NCI-H2227 (cell line): Measurements from ENCODE around the gene TMEM222.
"Not testable (repeated sequence)": the region's sequence is repeated elsewhere in the genome, so short reads cannot be mapped to it uniquely, and the experiment has no call there.

Experiments used
- DNase-seq: peaks from one replicate; lab custom pipeline; 2025; ENCODE audit not compliant: unreplicated experiment; lab: John Stamatoyannopoulos, UW

Gene TMEM222

DNA sequence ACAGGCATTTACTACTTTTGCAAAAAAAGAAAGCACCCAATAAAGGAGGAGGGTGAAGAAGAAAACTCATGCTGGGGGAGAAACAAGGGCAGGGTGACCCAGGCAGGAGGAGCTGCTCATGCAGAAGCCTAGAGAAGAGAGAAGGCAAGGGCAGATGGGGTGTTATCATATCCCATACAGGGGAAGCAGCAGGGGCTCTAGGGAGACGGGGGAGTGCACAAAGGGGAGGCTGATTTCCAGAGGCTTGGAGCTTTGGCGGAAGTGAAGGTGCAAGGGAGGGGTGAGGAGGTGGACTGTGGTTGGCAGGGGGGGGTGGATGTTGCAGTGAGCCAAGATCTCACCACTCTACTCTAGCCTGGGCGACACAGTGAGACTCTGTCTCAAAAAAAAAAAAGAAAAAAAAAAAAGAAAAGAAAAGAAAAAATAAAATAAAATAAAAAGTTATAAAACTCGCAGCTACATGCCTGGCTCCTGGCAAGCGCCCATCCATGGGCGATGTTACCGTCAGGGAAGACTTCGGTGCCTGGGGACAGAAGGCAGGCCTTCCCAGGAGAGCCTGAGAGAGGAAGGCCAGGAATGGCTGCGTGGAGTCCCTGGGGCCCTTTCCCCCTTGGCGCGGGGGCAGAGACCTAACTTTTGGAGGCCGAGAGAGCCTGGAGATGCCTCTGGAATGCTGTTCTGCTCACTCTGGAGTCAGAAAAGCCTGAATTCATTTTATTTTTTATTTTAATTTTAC is 56.0 kb downstream of the TMEM222 start:
- DNase-seq, result no peak

DNA sequence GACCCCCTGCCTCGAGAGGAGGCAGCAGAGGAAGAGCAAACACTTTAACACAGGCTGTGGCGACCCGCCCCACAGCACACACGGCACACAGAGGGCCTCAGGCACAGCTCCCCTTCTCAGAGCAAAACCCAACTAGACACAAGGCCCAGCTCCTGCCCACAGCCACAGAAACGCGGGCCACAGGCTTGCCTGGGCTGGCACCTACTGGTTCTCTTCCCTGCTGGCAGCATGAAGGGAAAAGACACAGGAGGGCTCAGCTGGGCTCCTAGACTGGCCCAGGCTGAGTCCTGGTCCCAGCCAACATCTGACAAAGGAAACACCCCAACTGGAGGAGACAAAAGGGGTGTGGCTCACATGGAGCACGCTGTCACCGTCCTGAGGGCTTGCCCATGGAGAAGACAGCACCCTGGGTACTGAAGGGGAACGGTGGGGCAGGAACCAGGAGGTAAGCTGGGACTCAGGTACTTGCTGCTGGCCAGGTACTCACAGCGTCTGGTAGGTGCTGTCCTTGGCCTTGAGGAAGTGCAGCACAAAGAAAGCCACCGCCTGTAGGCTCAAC is 57.7 kb downstream of the TMEM222 start:
- no peak for DNase-seq

DNA sequence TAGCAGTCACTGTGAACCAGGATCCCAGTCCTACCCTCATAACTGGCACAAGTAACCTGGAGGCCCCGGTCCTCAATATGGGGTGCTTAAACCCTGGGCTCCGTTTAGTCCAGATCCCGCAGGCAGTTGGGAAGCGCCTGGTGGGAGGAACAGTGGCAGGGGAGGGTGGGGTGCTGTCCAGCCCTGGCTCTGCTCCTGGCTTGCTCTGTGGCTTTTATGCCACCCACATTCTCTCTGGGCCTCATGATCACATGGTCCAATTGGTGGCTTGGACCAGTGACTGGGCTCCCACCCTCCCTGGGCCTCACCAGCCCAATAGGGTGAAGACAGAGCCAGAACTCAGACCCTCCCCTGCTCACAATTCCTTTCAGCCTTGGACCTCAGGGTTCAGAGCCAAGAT is 58.3 kb downstream of the TMEM222 start:
- no peak for DNase-seq

DNA sequence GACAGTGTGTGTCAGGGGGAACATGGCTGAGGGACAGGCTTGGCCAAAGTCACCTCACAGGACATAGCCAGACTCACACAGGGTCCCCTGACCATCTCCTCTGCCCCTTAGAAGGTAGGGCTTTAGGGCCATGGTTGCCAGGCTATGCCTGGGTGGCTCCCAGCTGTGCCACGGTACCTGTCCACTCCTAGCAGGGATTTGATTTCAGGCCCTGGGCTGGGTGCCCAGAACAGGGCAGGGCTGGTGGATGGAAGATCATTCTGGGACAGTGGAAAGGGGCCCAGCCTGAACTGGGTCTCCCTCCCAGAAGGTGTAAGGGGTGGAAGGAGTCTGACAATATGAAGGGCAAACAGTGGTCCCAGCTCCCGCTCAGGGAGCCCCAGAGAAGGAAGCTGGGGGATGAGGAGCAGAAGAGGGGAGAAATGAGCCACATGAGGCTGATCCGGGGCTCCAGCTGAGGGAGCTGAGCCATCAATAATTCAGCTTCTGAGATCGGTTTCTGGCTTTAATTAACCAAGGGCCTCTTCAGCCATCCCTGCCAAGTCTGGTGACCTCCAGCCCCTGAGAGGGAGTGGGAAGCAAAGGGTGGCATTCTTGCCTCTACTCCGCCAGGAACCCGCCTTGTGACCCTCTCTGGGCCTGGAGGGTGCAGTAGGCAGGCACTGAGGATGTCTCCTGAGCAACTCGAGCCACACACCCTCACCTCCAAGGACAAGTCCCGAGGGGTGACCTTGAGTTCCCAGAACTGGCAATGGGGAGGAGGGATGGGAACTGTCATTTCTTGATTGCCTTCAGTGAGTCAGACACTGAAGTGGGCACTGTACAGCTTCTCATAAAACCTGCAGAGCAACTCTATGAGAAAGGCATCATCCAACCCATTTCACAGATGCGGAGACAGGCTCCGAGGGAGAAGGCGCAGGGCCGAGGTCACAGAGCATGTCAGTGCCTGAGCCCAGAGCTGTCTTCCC is 59.1 kb downstream of the TMEM222 start:
- DNase-seq, result no peak

DNA sequence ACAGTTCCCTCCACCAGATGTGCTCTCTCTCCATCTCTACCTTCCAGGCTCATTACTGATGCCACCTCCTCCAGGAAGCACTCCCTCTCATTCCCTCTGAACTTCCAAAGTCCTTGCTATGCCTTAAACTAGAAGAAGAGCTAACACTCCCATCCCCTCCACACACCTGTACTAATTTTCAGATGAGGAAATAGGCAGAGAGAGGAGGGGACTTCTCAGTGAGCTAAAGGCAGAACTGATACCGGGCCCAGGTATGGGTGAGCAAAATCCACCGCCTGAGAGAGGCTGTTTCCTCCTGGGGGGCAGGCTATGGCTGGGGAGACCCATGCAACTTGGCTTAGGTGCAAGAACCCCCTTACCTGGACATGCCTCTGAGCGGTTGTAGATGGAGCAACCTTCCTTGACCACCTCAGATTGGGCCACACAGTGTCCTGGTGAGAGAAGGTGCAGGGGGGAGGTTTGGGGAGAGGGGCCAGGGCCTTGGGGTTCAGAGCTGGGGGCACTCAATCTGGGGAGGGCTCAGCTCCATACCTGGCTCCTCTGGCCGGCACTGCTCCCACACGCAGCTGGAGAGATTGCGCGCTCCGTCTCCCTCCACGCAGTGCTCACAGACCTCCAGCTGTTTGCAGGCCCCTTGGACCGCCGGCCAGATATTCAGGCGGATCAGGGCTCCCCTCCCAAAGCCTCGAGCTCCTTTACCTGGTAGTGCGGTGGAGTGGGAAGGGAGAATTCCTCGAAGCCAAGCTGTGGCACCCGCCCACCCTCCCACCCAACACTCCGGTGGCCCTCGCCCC is 60.2 kb downstream of the TMEM222 start:
- DNase-seq, result no peak

DNA sequence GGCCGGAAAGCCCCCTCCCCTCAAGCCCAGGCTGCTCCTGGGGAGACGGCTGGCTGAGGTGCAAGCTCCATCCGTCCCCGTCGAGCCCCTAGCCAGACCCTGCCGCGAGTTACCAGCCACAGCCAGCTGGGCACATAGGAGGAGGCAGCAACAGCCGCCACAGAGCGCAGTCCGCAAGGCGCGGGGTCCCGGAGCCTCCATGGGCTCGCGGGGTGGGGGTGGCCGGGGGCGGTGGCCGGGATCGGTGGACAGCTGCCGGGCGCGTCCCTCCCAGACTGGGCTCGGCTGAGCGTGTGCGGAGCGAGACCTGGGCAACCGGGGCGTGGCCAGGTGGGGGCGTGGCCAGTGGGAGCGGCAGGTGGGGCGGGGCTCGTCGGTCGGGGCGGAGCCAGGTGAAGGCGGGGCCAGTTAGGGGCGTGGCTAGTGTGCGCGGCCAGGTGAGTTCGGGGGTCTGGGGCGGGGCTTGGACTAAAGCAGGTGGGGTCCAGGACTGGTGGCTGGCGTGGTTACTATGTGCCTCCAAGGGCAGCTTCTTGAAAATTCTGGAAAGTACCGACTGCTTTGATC is 61.2 kb downstream of the TMEM222 start, which contains the start of gene CD164L2:
TSS of gene CD164L2 (minus strand) at position 295 of the 567 bp plus-strand sequence. CDS start at position 201, 94 bp downstream.
- DNase-seq, result no peak

DNA sequence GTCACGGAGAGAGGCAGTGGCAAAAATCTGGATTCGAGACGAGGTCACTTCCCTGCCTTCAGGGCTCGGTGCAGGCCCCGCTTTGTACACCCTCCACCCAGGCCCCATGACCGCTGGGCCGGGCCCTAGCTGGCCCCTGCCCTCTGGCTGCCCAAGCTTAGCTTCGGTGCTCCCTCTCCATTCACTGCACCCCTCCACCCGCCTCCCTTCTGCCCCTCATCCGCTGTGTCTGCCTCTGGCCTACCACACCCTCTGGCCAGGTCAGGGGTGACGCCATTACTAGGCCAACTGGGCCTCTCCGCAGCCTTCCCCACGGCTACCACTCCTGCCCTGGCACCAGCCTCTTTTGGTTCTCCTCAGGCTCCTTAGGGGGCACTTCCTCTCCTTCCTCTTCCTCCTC is 61.7 kb downstream of the TMEM222 start:
- no peak for DNase-seq

DNA sequence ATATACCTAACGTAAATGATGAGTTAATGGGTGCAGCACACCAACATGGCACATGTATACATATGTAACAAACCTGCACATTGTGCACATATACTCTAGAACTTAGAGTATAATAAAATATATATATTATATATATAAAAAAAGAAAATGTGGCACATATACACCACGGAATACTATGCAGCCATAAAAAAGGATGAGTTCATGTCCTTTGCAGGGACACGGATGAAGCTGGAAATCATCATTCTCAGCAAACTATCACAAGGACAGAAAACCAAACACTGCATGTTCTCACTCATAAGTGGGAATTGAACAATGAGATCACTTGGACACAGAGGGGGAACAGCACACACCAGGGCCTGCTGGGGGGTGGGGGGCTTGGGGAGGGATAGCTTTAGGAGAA is 62.8 kb downstream of the TMEM222 start:
- not testable (repeated sequence) for DNase-seq
